GM12878 (cell line): Measurements from ENCODE around the gene AVPR1B. TPM values are rescaled to one million over a fixed set of nuclear protein-coding genes. Genes with fewer than 3 reads are reported as not detected.

ENCODE experiments used
- ATAC-seq: fragments of 200-7000 bp; cut with Tn5 transposase; 3 replicates; pipeline ENCODE4 v1.9.1; 2020; ENCODE audit warnings: mild to moderate bottlenecking, moderate library complexity
- BruUV-seq: library from RNA; stranded (reverse); fragments of 400-500 nt; replicated peaks from 2 replicates; lab custom pipeline; 2021; lab: Mats Ljungman, UMichigan
- CTCF ChIA-PET: fragments of 300-600 bp; sonication (Branson Sonifier 250); formaldehyde crosslinking; extraction: SDS; loops from one replicate; lab custom pipeline; 2021; ENCODE audit warnings: inconsistent platforms; lab: Yijun Ruan, JAX
- POLR2A ChIA-PET: fragments of 350-600 bp; formaldehyde crosslinking; extraction: SDS; loops from one replicate; lab custom pipeline; 2021; ENCODE audit warnings: inconsistent platforms; lab: Charles Lee
- RAD21 ChIA-PET: fragments of 300-600 bp; sonication (Branson Sonifier 250); formaldehyde crosslinking; loops from one replicate; lab custom pipeline; 2023; ENCODE audit warnings: antibody characterized with exemption; ENCODE audit not compliant: unreplicated experiment; lab: Charles Lee
- SMC1A ChIA-PET: fragments of 300-600 bp; sonication (Branson Sonifier 250); formaldehyde crosslinking; loops from one replicate; lab custom pipeline; 2023; ENCODE audit not compliant: unreplicated experiment, uncharacterized antibody; lab: Charles Lee
- DNase-seq: peaks from one replicate; pipeline ENCODE4 v3.0.0-alpha.2; 2011; ENCODE audit warnings: low read depth, low spot score
- FAIRE-seq: peaks from 3 replicates; lab custom pipeline; 2011; peaks lifted over from hg19 to GRCh38; lab: Jason Lieb, UNC
- H2AFZ ChIP-seq: 2 replicates; pipeline ENCODE4 v1.6.0; 2011; ENCODE audit warnings: low read depth, low read length, control low read depth; ENCODE audit not compliant: control insufficient read depth
- H3K27ac ChIP-seq: 2 replicates; pipeline ENCODE4 v1.5.1; 2011; ENCODE audit warnings: control low read depth; ENCODE audit not compliant: control insufficient read depth, insufficient read depth
- H3K27me3 ChIP-seq, 2 experiments: replicated peaks in 1 of 2; 2 replicates each; pipeline versions ENCODE4 v1.6.0 to v1.6.1; 2011; ENCODE audit warnings: low read length in 1 of 2; ENCODE audit not compliant: control insufficient read depth in 2 of 2, insufficient read depth in 2 of 2
- H3K36me3 ChIP-seq, 2 experiments: 2 replicates each; pipeline ENCODE4 v1.5.1; 2011; ENCODE audit warnings: low read length in 1 of 2; ENCODE audit not compliant: control insufficient read depth in 2 of 2, insufficient read depth in 2 of 2
- H3K4me1 ChIP-seq: 2 replicates; pipeline ENCODE4 v1.6.1; 2011; ENCODE audit warnings: mild to moderate bottlenecking, low read length, moderate library complexity, mixed read lengths; ENCODE audit not compliant: control insufficient read depth, insufficient read depth
- H3K4me2 ChIP-seq: 2 replicates; pipeline ENCODE4 v1.6.0; 2011; ENCODE audit warnings: control low read depth; ENCODE audit not compliant: control insufficient read depth, insufficient read depth
- H3K4me3 ChIP-seq: fragments of 200-600 bp; sonication (generic); 2 replicates; pipeline ENCODE4 v1.5.1; 2016
- H3K79me2 ChIP-seq: 2 replicates; pipeline ENCODE4 v1.6.0; 2011; ENCODE audit warnings: low read length; ENCODE audit not compliant: control insufficient read depth, insufficient read depth
- H3K9ac ChIP-seq: 2 replicates; pipeline ENCODE4 v1.8.0; 2011; ENCODE audit warnings: low read length, control low read depth, mixed read lengths; ENCODE audit not compliant: control insufficient read depth, insufficient read depth
- H3K9me3 ChIP-seq: replicated peaks from 3 replicates; pipeline ENCODE4 v1.5.1; 2011; ENCODE audit warnings: mild to moderate bottlenecking, low read length; ENCODE audit not compliant: control insufficient read depth, insufficient read depth
- H4K20me1 ChIP-seq: 2 replicates; pipeline ENCODE4 v1.6.0; 2011; ENCODE audit not compliant: control insufficient read depth, insufficient read depth
- GABPA ChIP-seq: IDR thresholded peaks from 2 replicates; pipeline ENCODE4 v1.6.1; 2014; ENCODE audit warnings: antibody characterized with exemption, low read depth, mild to moderate bottlenecking, inconsistent platforms
- RELA ChIP-seq: fragments of 450-650 bp; IDR thresholded peaks from 2 replicates; pipeline ENCODE4 v1.8.0; 2014; ENCODE audit warnings: borderline replicate concordance; ENCODE audit not compliant: partially characterized antibody
- SPI1 ChIP-seq: IDR thresholded peaks from 2 replicates; pipeline ENCODE4 v1.6.1; 2011; ENCODE audit warnings: low read depth, mild to moderate bottlenecking, low read length, moderate library complexity, borderline replicate concordance; ENCODE audit not compliant: insufficient read depth
- ZNF217 ChIP-seq: fragments of 450-650 bp; IDR thresholded peaks from 2 replicates; pipeline ENCODE4 v1.6.1; 2017; ENCODE audit warnings: antibody characterized with exemption, mild to moderate bottlenecking
- WGBS: methylation state at CpG from one replicate; pipeline ENCODE4 v1.1.6; 2016; ENCODE audit warnings: low lambda C conversion rate; ENCODE audit not compliant: insufficient replicate concordance, insufficient coverage; ENCODE audit errors: missing lambda C conversion rate; 5-methylcytosine and 5-hydroxymethylcytosine counted together
- in situ Hi-C: fragments of 300-500 bp; cut with MboI; formaldehyde crosslinking; loops from 9 replicates; pipeline ENCODE4 v1.14.3; 2018; ENCODE audit warnings: mixed read lengths
- intact Hi-C: fragments of 100-400 bp; cut with micrococcal nuclease; formaldehyde crosslinking; loops from one replicate; pipeline ENCODE4 v1.14.2; 2022; ENCODE audit not compliant: unreplicated experiment
- polyA plus RNA-seq, 11 experiments: library from polyadenylated mRNA; depleted of rRNA in 4 of 11; unstranded in 6 of 11; stranded (reverse) in 5 of 11; fragments of >200 nt; fragmentation: Nextera tagmentation in 4 of 11; fragmentation: Illumina TruSeq in 1 of 11; extraction: Ambion mirVana in 4 of 11; extraction: Trizol in 1 of 11; gene quantifications; 1 replicate in 1 of 11; 2 replicates in 10 of 11; pipeline versions ENCODE4 v1.2.1 to v1.2.3, GENCODE V29; 2011 to 2016; ENCODE audit warnings: inconsistent platforms in 2 of 11, missing spikeins in 2 of 11, low read depth in 1 of 11
- total RNA-seq, 4 experiments: library from RNA; depleted of rRNA in 3 of 4; stranded (reverse); fragments of >200 nt in 3 of 4; fragmentation: Illumina TruSeq in 1 of 4; extraction: Trizol in 1 of 4; gene quantifications; 2 replicates each; pipeline versions ENCODE4 v1.2.1 to v1.2.3, GENCODE V29; 2013 to 2021
- TF ChIP-seq, protein P1 (sequence below): fragments of 450-650 bp; IDR thresholded peaks from 2 replicates; pipeline ENCODE4 v1.6.1; 2017; ENCODE audit warnings: mild to moderate bottlenecking, low read depth, inconsistent platforms; ENCODE audit not compliant: poor library complexity, severe bottlenecking

AVPR1B gene
- total and polyA plus RNA-seq, 10 of the 15 experiments (the other 5 are each of a cell fraction or from before 2014, with no cell fraction given) = not detected

DNA sequence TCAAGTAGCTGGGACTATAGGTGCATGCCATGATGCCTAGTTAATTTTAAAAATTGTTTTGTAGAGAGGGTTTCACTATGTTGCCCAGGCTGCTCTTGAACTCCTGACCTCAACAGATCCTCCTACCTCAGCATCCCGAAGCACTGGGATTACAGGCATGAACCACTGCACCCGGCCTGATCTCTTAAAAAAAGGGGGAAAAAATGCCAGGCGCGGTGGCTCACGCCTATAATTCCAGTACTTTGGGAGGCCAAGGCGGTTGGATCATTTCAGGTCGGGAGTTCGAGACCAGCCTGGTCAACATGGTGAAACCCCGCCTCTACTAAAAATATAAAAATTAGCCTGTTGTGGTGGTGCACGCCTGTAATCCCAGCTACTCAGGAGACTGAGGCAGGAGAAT, 13.2 kb downstream of the AVPR1B start:
- intact Hi-C loops (no loop called here), in situ Hi-C loops (loop anchor here (5.0 kb wide), 1 partner anchor 77 kb away; no protein-coding TSS in a partner anchor)
- no peaks in the 10 kb centered on the region for H3K36me3 ChIP-seq
- ChIA-PET RAD21 (interaction anchor here (1.9 to 9.2 kb wide), 2 partner anchors 73 to 120 kb away, joined by 7 to 169 read pairs; no protein-coding TSS in a partner anchor), POLR2A (no interaction called here), CTCF (interaction anchor here (1.5 to 12.1 kb wide), 6 partner anchors 44 to 127 kb away, joined by 4 to 384 read pairs (median 14); no protein-coding TSS in a partner anchor), SMC1A (interaction anchor here (1.2 to 16.8 kb wide), 5 partner anchors 12 to 127 kb away, joined by 4 to 329 read pairs (median 10); no protein-coding TSS in a partner anchor)
- H3K4me3 ChIP-seq = no peak overlapping the region
- H3K9me3 ChIP-seq = no peaks in the 10 kb centered on the region
- no peak overlapping the region for H3K27ac ChIP-seq
- no peak overlapping the region for H3K9ac ChIP-seq
- ATAC-seq (no peak), DNase-seq (no peak), FAIRE-seq (no peak)
- no peaks in the 10 kb centered on the region for H4K20me1 ChIP-seq
- no peaks in the 10 kb centered on the region; a peak in 2 of 4 replicates for H3K27me3 ChIP-seq
- no peak overlapping the region for H2AFZ ChIP-seq
- H3K79me2 ChIP-seq = no peaks in the 10 kb centered on the region
- 82% methylated on average over 10 of the region's 10 CpGs for WGBS
- no TSS peak for BruUV-seq
- no peak for TF ChIP-seq SPI1
- no peak for TF ChIP-seq GABPA
- TF ChIP-seq ZNF217 = no peak
- TF ChIP-seq, protein P1, sequence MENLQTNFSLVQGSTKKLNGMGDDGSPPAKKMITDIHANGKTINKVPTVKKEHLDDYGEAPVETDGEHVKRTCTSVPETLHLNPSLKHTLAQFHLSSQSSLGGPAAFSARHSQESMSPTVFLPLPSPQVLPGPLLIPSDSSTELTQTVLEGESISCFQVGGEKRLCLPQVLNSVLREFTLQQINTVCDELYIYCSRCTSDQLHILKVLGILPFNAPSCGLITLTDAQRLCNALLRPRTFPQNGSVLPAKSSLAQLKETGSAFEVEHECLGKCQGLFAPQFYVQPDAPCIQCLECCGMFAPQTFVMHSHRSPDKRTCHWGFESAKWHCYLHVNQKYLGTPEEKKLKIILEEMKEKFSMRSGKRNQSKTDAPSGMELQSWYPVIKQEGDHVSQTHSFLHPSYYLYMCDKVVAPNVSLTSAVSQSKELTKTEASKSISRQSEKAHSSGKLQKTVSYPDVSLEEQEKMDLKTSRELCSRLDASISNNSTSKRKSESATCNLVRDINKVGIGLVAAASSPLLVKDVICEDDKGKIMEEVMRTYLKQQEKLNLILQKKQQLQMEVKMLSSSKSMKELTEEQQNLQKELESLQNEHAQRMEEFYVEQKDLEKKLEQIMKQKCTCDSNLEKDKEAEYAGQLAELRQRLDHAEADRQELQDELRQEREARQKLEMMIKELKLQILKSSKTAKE = no peak
- TF ChIP-seq RELA = no peak
- no peaks in the 10 kb centered on the region for H3K4me1 ChIP-seq
- no peak overlapping the region for H3K4me2 ChIP-seq
